Measurements from ENCODE around the gene DYRK1A. TPM values are rescaled to one million over a fixed set of nuclear protein-coding genes. Genes with fewer than 3 reads are reported as not detected.

DYRK1A gene
- total RNA-seq, 1 experiment from 2014 or later, result 35.5 TPM

GRCh38 chr21:37516998-37517397 is 150.4 kb downstream of the DYRK1A start:
- TF ChIP-seq EZH2 (IDR thresholded peaks at IDR 0.05; ENCODE audit: low read depth) (no peak), CTCF (conservative IDR thresholded peaks at IDR 0.05) (no peak)
- Histone ChIP-seq H3K27me3 (ENCODE audit: insufficient read depth, low read depth) (no peaks in the 10 kb centered on the region), H3K4me2 (no peak overlapping the region), H3K79me2 (ENCODE audit: low read depth) (no peaks in the 10 kb centered on the region), H3K9me3 (ENCODE audit: insufficient read depth, low read depth) (no peaks in the 10 kb centered on the region), H3K27ac (no peak overlapping the region), H2AFZ (no peak overlapping the region), H3K4me1 (replicated peaks; ENCODE audit: insufficient read depth) (no peaks in the 10 kb centered on the region), H3K36me3 (ENCODE audit: low read depth) (peaks cover 7% of the 10 kb centered on the region; the same call in 1 of the 2 replicates), H4K20me1 (ENCODE audit: insufficient read depth) (no peaks in the 10 kb centered on the region), H3F3A (ENCODE audit: insufficient read depth, low read depth) (no peaks in the 10 kb centered on the region), H3K4me3 (no peak overlapping the region), H3K9me2 (ENCODE audit: insufficient read depth) (no peaks in the 10 kb centered on the region)
- no peak for DNase-seq
- ChIA-PET POLR2A (ENCODE audit: unreplicated experiment) (no interaction called here), CTCF (no interaction called here)
- BruUV-seq (replicated peaks), result no TSS peak
- intact Hi-C loops (cut with micrococcal nuclease; ENCODE audit: unreplicated experiment), result no loop called here

- no peak overlapping the region for H3K4me3 ChIP-seq
- CTCF ChIA-PET, result interaction anchor here (0.5 kb wide), 1 partner anchor 58 kb away, joined by 3 read pairs; no protein-coding TSS in a partner anchor
Observed at GRCh38 chr21:37520801-37521200, 154.2 kb downstream of the DYRK1A start.

GRCh38 chr21:37521658-37522057 is 155.1 kb downstream of the DYRK1A start:
- Histone ChIP-seq H2AFZ (no peak overlapping the region), H3K79me2 (ENCODE audit: low read depth) (no peaks in the 10 kb centered on the region), H3K4me2 (no peak overlapping the region), H3K9me3 (ENCODE audit: insufficient read depth, low read depth) (no peaks in the 10 kb centered on the region), H3K4me1 (replicated peaks; ENCODE audit: insufficient read depth) (no peaks in the 10 kb centered on the region), H4K20me1 (ENCODE audit: insufficient read depth) (no peaks in the 10 kb centered on the region), H3K4me3 (no peak overlapping the region), H3F3A (ENCODE audit: insufficient read depth, low read depth) (no peaks in the 10 kb centered on the region), H3K27ac (no peak overlapping the region), H3K9me2 (ENCODE audit: insufficient read depth) (no peaks in the 10 kb centered on the region), H3K27me3 (ENCODE audit: insufficient read depth, low read depth) (no peaks in the 10 kb centered on the region), H3K36me3 (ENCODE audit: low read depth) (no peaks in the 10 kb centered on the region)
- POLR2A ChIA-PET (ENCODE audit: unreplicated experiment), result no interaction called here
- BruUV-seq (replicated peaks), result no TSS peak
- no peak for DNase-seq
- CTCF ChIA-PET, result no interaction called here
- TF ChIP-seq CTCF (conservative IDR thresholded peaks at IDR 0.05), result no peak
- no peak for TF ChIP-seq EZH2 (IDR thresholded peaks at IDR 0.05; ENCODE audit: low read depth)
- intact Hi-C loops (cut with micrococcal nuclease; ENCODE audit: unreplicated experiment), result no loop called here

More at GRCh38 chr21:37520801-37521200, 154.2 kb downstream of the DYRK1A start:
- H3K79me2 ChIP-seq (ENCODE audit: low read depth), result no peaks in the 10 kb centered on the region
- TF ChIP-seq CTCF (conservative IDR thresholded peaks at IDR 0.05), result no peak
- no peak for DNase-seq
- intact Hi-C loops (cut with micrococcal nuclease; ENCODE audit: unreplicated experiment), result no loop called here
- no peak overlapping the region for H3K4me2 ChIP-seq
- no peaks in the 10 kb centered on the region for H4K20me1 ChIP-seq (ENCODE audit: insufficient read depth)
- H2AFZ ChIP-seq, result no peak overlapping the region
- no peaks in the 10 kb centered on the region for H3K36me3 ChIP-seq (ENCODE audit: low read depth)
- H3K9me3 ChIP-seq (ENCODE audit: insufficient read depth, low read depth), result no peaks in the 10 kb centered on the region
- no peaks in the 10 kb centered on the region for H3K9me2 ChIP-seq (ENCODE audit: insufficient read depth)
- no TSS peak for BruUV-seq (replicated peaks)
- no peaks in the 10 kb centered on the region for H3K27me3 ChIP-seq (ENCODE audit: insufficient read depth, low read depth)
- H3K4me1 ChIP-seq (replicated peaks; ENCODE audit: insufficient read depth), result no peaks in the 10 kb centered on the region
- no peak overlapping the region for H3K27ac ChIP-seq
- POLR2A ChIA-PET (ENCODE audit: unreplicated experiment), result no interaction called here
- no peaks in the 10 kb centered on the region for H3F3A ChIP-seq (ENCODE audit: insufficient read depth, low read depth)
